GM12878 (cell line): Measurements from ENCODE around the gene TCF4. TPM values are rescaled to one million over a fixed set of nuclear protein-coding genes. Genes with fewer than 3 reads are reported as not detected.

Source experiments
- ATAC-seq: fragments of 200-7000 bp; cut with Tn5 transposase; 3 replicates; pipeline ENCODE4 v1.9.1; 2020; ENCODE audit warnings: mild to moderate bottlenecking, moderate library complexity
- BruUV-seq: library from RNA; stranded (reverse); fragments of 400-500 nt; replicated peaks from 2 replicates; lab custom pipeline; 2021; lab: Mats Ljungman, UMichigan
- CTCF ChIA-PET: fragments of 300-600 bp; sonication (Branson Sonifier 250); formaldehyde crosslinking; extraction: SDS; loops from one replicate; lab custom pipeline; 2021; ENCODE audit warnings: inconsistent platforms; lab: Yijun Ruan, JAX
- POLR2A ChIA-PET: fragments of 350-600 bp; formaldehyde crosslinking; extraction: SDS; loops from one replicate; lab custom pipeline; 2021; ENCODE audit warnings: inconsistent platforms; lab: Charles Lee
- RAD21 ChIA-PET: fragments of 300-600 bp; sonication (Branson Sonifier 250); formaldehyde crosslinking; loops from one replicate; lab custom pipeline; 2023; ENCODE audit warnings: antibody characterized with exemption; ENCODE audit not compliant: unreplicated experiment; lab: Charles Lee
- SMC1A ChIA-PET: fragments of 300-600 bp; sonication (Branson Sonifier 250); formaldehyde crosslinking; loops from one replicate; lab custom pipeline; 2023; ENCODE audit not compliant: unreplicated experiment, uncharacterized antibody; lab: Charles Lee
- DNase-seq: peaks from one replicate; pipeline ENCODE4 v3.0.0-alpha.2; 2011; ENCODE audit warnings: low read depth, low spot score
- FAIRE-seq: peaks from 3 replicates; lab custom pipeline; 2011; peaks lifted over from hg19 to GRCh38; lab: Jason Lieb, UNC
- H2AFZ ChIP-seq: 2 replicates; pipeline ENCODE4 v1.6.0; 2011; ENCODE audit warnings: low read depth, low read length, control low read depth; ENCODE audit not compliant: control insufficient read depth
- H3K27ac ChIP-seq: 2 replicates; pipeline ENCODE4 v1.5.1; 2011; ENCODE audit warnings: control low read depth; ENCODE audit not compliant: control insufficient read depth, insufficient read depth
- H3K27me3 ChIP-seq, 2 experiments: replicated peaks in 1 of 2; 2 replicates each; pipeline versions ENCODE4 v1.6.0 to v1.6.1; 2011; ENCODE audit warnings: low read length in 1 of 2; ENCODE audit not compliant: control insufficient read depth in 2 of 2, insufficient read depth in 2 of 2
- H3K36me3 ChIP-seq, 2 experiments: 2 replicates each; pipeline ENCODE4 v1.5.1; 2011; ENCODE audit warnings: low read length in 1 of 2; ENCODE audit not compliant: control insufficient read depth in 2 of 2, insufficient read depth in 2 of 2
- H3K4me1 ChIP-seq: 2 replicates; pipeline ENCODE4 v1.6.1; 2011; ENCODE audit warnings: mild to moderate bottlenecking, low read length, moderate library complexity, mixed read lengths; ENCODE audit not compliant: control insufficient read depth, insufficient read depth
- H3K4me2 ChIP-seq: 2 replicates; pipeline ENCODE4 v1.6.0; 2011; ENCODE audit warnings: control low read depth; ENCODE audit not compliant: control insufficient read depth, insufficient read depth
- H3K4me3 ChIP-seq: fragments of 200-600 bp; sonication (generic); 2 replicates; pipeline ENCODE4 v1.5.1; 2016
- H3K79me2 ChIP-seq: 2 replicates; pipeline ENCODE4 v1.6.0; 2011; ENCODE audit warnings: low read length; ENCODE audit not compliant: control insufficient read depth, insufficient read depth
- H3K9ac ChIP-seq: 2 replicates; pipeline ENCODE4 v1.8.0; 2011; ENCODE audit warnings: low read length, control low read depth, mixed read lengths; ENCODE audit not compliant: control insufficient read depth, insufficient read depth
- H3K9me3 ChIP-seq: replicated peaks from 3 replicates; pipeline ENCODE4 v1.5.1; 2011; ENCODE audit warnings: mild to moderate bottlenecking, low read length; ENCODE audit not compliant: control insufficient read depth, insufficient read depth
- H4K20me1 ChIP-seq: 2 replicates; pipeline ENCODE4 v1.6.0; 2011; ENCODE audit not compliant: control insufficient read depth, insufficient read depth
- BACH1 ChIP-seq: fragments of 450-650 bp; IDR thresholded peaks from 2 replicates; pipeline ENCODE4 v1.6.1; 2017; ENCODE audit warnings: mild to moderate bottlenecking, borderline replicate concordance
- CHD2 ChIP-seq: IDR thresholded peaks from 2 replicates; pipeline ENCODE4 v1.6.1; 2011; ENCODE audit warnings: low read depth, low read length, improper control_type of control experiment, borderline replicate concordance
- CREM ChIP-seq: IDR thresholded peaks from 2 replicates; pipeline ENCODE4 v1.6.1; 2014; ENCODE audit warnings: antibody characterized with exemption, low read depth
- ELK1 ChIP-seq: IDR thresholded peaks from 2 replicates; pipeline ENCODE4 v1.6.1; 2012; ENCODE audit warnings: low read depth, low read length, improper control_type of control experiment
- FOS ChIP-seq: IDR thresholded peaks from 3 replicates; pipeline ENCODE4 v1.6.1; 2011; ENCODE audit warnings: borderline replicate concordance; ENCODE audit not compliant: insufficient read length; ENCODE audit errors: extremely low read depth
- IKZF2 ChIP-seq, 2 experiments: fragments of 450-650 bp; IDR thresholded peaks; 2 replicates each; pipeline ENCODE4 v1.6.1; 2017; ENCODE audit warnings: mild to moderate bottlenecking in 2 of 2, moderate library complexity in 2 of 2
- JUNB ChIP-seq: IDR thresholded peaks from 2 replicates; pipeline ENCODE4 v1.6.1; 2016; ENCODE audit warnings: antibody characterized with exemption, mild to moderate bottlenecking
- NFIC ChIP-seq: IDR thresholded peaks from 2 replicates; pipeline ENCODE4 v1.6.1; 2012; ENCODE audit warnings: low read depth, mild to moderate bottlenecking, inconsistent platforms, low read length, moderate library complexity
- TCF3 ChIP-seq: IDR thresholded peaks from 2 replicates; pipeline ENCODE4 v1.6.1; 2012; ENCODE audit warnings: low read depth, mild to moderate bottlenecking, low read length, borderline replicate concordance; ENCODE audit not compliant: insufficient read depth
- YBX1 ChIP-seq: fragments of 450-650 bp; IDR thresholded peaks from 2 replicates; pipeline ENCODE4 v1.6.1; 2016; ENCODE audit warnings: antibody characterized with exemption
- ZNF622 ChIP-seq: fragments of 450-650 bp; IDR thresholded peaks from 2 replicates; pipeline ENCODE4 v1.6.1; 2017; ENCODE audit warnings: mild to moderate bottlenecking, inconsistent platforms
- WGBS: methylation state at CpG from one replicate; pipeline ENCODE4 v1.1.6; 2016; ENCODE audit warnings: low lambda C conversion rate; ENCODE audit not compliant: insufficient replicate concordance, insufficient coverage; ENCODE audit errors: missing lambda C conversion rate; 5-methylcytosine and 5-hydroxymethylcytosine counted together
- in situ Hi-C: fragments of 300-500 bp; cut with MboI; formaldehyde crosslinking; loops from 9 replicates; pipeline ENCODE4 v1.14.3; 2018; ENCODE audit warnings: mixed read lengths
- intact Hi-C: fragments of 100-400 bp; cut with micrococcal nuclease; formaldehyde crosslinking; loops from one replicate; pipeline ENCODE4 v1.14.2; 2022; ENCODE audit not compliant: unreplicated experiment
- polyA plus RNA-seq, 11 experiments: library from polyadenylated mRNA; depleted of rRNA in 4 of 11; unstranded in 6 of 11; stranded (reverse) in 5 of 11; fragments of >200 nt; fragmentation: Nextera tagmentation in 4 of 11; fragmentation: Illumina TruSeq in 1 of 11; extraction: Ambion mirVana in 4 of 11; extraction: Trizol in 1 of 11; gene quantifications; 1 replicate in 1 of 11; 2 replicates in 10 of 11; pipeline versions ENCODE4 v1.2.1 to v1.2.3, GENCODE V29; 2011 to 2016; ENCODE audit warnings: inconsistent platforms in 2 of 11, missing spikeins in 2 of 11, low read depth in 1 of 11
- total RNA-seq, 4 experiments: library from RNA; depleted of rRNA in 3 of 4; stranded (reverse); fragments of >200 nt in 3 of 4; fragmentation: Illumina TruSeq in 1 of 4; extraction: Trizol in 1 of 4; gene quantifications; 2 replicates each; pipeline versions ENCODE4 v1.2.1 to v1.2.3, GENCODE V29; 2013 to 2021
- TF ChIP-seq, protein P1 (sequence below): IDR thresholded peaks from 2 replicates; pipeline ENCODE4 v1.6.1; 2011; ENCODE audit warnings: low read depth, mild to moderate bottlenecking, low read length, moderate library complexity, borderline replicate concordance; ENCODE audit errors: extremely low read depth

TCF4 gene
- total and polyA plus RNA-seq, 10 of the 15 experiments (the other 5 are each of a cell fraction or from before 2014, with no cell fraction given), result 15.2 to 94.0 (median 31.5) TPM

DNA sequence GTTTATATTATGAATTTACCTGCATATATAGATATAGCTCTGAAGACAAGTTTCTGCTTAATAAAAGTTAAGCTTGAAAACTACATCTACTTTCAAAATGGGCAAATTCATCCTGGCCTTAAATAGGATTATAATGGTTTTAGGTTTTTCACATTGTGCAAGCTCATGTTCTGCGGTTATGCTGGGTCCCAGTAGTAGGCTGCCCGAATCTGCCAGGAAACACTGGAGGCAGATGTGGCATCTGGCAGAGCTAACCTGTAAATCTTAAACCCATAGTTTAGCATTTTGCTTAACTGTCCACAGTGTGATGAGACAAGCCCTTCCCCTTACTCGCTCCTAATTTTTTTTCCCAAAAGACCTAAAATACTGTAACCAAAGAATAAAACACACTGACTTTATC lies 234.2 kb downstream of the TCF4 start:
- no peak overlapping the region for H3K9ac ChIP-seq
- no peaks in the 10 kb centered on the region; a peak in 3 of 4 replicates for H3K27me3 ChIP-seq
- no peak overlapping the region for H3K4me2 ChIP-seq
- in situ Hi-C loops, result no loop called here
- no peaks in the 10 kb centered on the region for H3K79me2 ChIP-seq
- RAD21 ChIA-PET, result interaction anchor here (3.6 kb wide), 1 partner anchor 10 kb away, joined by 11 read pairs; no protein-coding TSS in a partner anchor
- no TSS peak for BruUV-seq
- no peaks in the 10 kb centered on the region for H3K36me3 ChIP-seq
- ATAC-seq, result no peak
- CTCF ChIA-PET, result interaction anchor here (0.6 to 2.7 kb wide), 4 partner anchors 10 to 341 kb away, joined by 3 to 11 read pairs (median 4); no protein-coding TSS in a partner anchor
- TF ChIP-seq TCF3 (no peak), CREM (no peak), IKZF2 (IDR thresholded peaks at IDR 0.05) (no peak), ZNF622 (no peak), FOS (no peak), BACH1 (no peak), NFIC (no peak), JUNB (no peak), ELK1 (no peak), CHD2 (no peak), YBX1 (no peak)
- TF ChIP-seq, protein P1, sequence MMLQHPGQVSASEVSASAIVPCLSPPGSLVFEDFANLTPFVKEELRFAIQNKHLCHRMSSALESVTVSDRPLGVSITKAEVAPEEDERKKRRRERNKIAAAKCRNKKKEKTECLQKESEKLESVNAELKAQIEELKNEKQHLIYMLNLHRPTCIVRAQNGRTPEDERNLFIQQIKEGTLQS, result no peak
- no peak for FAIRE-seq
- H3K4me3 ChIP-seq, result no peak overlapping the region
- H3K9me3 ChIP-seq, result no peaks in the 10 kb centered on the region
- POLR2A ChIA-PET, result interaction anchor here (0.5 kb wide), 1 partner anchor 32 kb away, joined by 3 read pairs; no protein-coding TSS in a partner anchor
- no peak overlapping the region for H3K27ac ChIP-seq
- no peak for DNase-seq
- SMC1A ChIA-PET, result interaction anchor here (1.0 to 2.4 kb wide), 3 partner anchors 10 to 119 kb away, joined by 3 to 7 read pairs (median 4); no protein-coding TSS in a partner anchor
- no peaks in the 10 kb centered on the region for H3K4me1 ChIP-seq
- H4K20me1 ChIP-seq, result no peaks in the 10 kb centered on the region
- WGBS, result 91% methylated on average over 3 of the region's 3 CpGs
- intact Hi-C loops, result no loop called here
- no peak overlapping the region for H2AFZ ChIP-seq
